ENCODE results near the gene SMIM3. TPM values are rescaled to one million over a fixed set of nuclear protein-coding genes. Genes with fewer than 3 reads are reported as not detected.

The SMIM3 gene
- total and polyA plus RNA-seq, 10 of the 15 experiments (the other 5 are each of a cell fraction or from before 2014, with no cell fraction given): 1.0 to 14.3 (median 7.7) TPM

- TF ChIP-seq, protein P1, sequence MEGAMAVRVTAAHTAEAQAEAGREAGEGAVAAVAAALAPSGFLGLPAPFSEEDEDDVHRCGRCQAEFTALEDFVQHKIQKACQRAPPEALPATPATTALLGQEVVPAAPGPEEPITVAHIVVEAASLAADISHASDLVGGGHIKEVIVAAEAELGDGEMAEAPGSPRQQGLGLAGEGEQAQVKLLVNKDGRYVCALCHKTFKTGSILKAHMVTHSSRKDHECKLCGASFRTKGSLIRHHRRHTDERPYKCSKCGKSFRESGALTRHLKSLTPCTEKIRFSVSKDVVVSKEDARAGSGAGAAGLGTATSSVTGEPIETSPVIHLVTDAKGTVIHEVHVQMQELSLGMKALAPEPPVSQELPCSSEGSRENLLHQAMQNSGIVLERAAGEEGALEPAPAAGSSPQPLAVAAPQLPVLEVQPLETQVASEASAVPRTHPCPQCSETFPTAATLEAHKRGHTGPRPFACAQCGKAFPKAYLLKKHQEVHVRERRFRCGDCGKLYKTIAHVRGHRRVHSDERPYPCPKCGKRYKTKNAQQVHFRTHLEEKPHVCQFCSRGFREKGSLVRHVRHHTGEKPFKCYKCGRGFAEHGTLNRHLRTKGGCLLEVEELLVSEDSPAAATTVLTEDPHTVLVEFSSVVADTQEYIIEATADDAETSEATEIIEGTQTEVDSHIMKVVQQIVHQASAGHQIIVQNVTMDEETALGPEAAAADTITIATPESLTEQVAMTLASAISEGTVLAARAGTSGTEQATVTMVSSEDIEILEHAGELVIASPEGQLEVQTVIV (IDR thresholded peaks at IDR 0.05; ENCODE audit: borderline replicate concordance, partially characterized antibody): no peak
- TF ChIP-seq RBBP5 (conservative IDR thresholded peaks at IDR 0.05) (no peak), STAT3 (IDR thresholded peaks at IDR 0.05; ENCODE audit: low read depth, low read length) (no peak), EGR1 (IDR thresholded peaks at IDR 0.05; ENCODE audit: borderline replicate concordance in 1 of 2, low read depth in 2 of 2, low read length in 2 of 2) (no peak), CHD4 (IDR thresholded peaks at IDR 0.05) (no peak), MYB (IDR thresholded peaks at IDR 0.05; ENCODE audit: borderline replicate concordance, low read depth, low read length) (no peak), ZNF274 (IDR thresholded peaks at IDR 0.05; ENCODE audit: insufficient read depth, insufficient read length) (no peak)
- TF ChIP-seq, protein P2, sequence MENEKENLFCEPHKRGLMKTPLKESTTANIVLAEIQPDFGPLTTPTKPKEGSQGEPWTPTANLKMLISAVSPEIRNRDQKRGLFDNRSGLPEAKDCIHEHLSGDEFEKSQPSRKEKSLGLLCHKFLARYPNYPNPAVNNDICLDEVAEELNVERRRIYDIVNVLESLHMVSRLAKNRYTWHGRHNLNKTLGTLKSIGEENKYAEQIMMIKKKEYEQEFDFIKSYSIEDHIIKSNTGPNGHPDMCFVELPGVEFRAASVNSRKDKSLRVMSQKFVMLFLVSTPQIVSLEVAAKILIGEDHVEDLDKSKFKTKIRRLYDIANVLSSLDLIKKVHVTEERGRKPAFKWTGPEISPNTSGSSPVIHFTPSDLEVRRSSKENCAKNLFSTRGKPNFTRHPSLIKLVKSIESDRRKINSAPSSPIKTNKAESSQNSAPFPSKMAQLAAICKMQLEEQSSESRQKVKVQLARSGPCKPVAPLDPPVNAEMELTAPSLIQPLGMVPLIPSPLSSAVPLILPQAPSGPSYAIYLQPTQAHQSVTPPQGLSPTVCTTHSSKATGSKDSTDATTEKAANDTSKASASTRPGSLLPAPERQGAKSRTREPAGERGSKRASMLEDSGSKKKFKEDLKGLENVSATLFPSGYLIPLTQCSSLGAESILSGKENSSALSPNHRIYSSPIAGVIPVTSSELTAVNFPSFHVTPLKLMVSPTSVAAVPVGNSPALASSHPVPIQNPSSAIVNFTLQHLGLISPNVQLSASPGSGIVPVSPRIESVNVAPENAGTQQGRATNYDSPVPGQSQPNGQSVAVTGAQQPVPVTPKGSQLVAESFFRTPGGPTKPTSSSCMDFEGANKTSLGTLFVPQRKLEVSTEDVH (IDR thresholded peaks at IDR 0.05; ENCODE audit: low read depth, partially characterized antibody): no peak
Observed at GRCh38 chr5:150815010-150815409, 36.5 kb downstream of the SMIM3 start (continued).

Measured in GM12878 (cell line).